ENCODE results near the gene OCA2.

The OCA2 gene

DNA sequence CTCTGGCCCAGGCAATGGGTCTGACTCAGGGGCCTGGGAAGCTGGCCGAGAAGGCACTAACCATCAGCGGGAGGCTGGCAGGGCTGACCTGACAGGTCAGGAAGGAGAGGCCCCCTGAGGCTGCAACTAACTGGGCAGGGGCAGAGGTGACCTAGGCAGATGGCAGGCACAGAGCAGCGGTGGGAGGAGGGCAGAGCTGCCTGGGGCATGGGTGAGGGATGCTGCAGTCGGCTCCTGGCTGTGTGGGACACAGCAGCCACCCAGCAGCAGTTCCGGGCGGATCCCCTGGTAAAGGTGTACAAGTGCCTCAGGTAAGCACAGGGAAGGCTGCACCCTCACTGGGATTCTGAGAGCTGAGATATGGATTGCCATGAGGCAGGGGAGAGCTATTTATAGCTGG, 236.1 kb downstream of the OCA2 start:
- no peak overlapping the region for H3K4me3 ChIP-seq (ENCODE audit: low read depth, low read length)
- DNase-seq (ENCODE audit: low read depth): no peak
- TF ChIP-seq, protein P1, sequence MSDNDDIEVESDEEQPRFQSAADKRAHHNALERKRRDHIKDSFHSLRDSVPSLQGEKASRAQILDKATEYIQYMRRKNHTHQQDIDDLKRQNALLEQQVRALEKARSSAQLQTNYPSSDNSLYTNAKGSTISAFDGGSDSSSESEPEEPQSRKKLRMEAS (IDR thresholded peaks at IDR 0.05; ENCODE audit: low read depth, low read length): no peak
- TF ChIP-seq, protein P2, sequence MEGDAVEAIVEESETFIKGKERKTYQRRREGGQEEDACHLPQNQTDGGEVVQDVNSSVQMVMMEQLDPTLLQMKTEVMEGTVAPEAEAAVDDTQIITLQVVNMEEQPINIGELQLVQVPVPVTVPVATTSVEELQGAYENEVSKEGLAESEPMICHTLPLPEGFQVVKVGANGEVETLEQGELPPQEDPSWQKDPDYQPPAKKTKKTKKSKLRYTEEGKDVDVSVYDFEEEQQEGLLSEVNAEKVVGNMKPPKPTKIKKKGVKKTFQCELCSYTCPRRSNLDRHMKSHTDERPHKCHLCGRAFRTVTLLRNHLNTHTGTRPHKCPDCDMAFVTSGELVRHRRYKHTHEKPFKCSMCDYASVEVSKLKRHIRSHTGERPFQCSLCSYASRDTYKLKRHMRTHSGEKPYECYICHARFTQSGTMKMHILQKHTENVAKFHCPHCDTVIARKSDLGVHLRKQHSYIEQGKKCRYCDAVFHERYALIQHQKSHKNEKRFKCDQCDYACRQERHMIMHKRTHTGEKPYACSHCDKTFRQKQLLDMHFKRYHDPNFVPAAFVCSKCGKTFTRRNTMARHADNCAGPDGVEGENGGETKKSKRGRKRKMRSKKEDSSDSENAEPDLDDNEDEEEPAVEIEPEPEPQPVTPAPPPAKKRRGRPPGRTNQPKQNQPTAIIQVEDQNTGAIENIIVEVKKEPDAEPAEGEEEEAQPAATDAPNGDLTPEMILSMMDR (IDR thresholded peaks at IDR 0.05; ENCODE audit: low read depth, low read length): no peak
- no peak for TF ChIP-seq POLR2A (IDR thresholded peaks at IDR 0.05; ENCODE audit: extremely low read depth, insufficient read length)
- no peak for TF ChIP-seq MYC (IDR thresholded peaks at IDR 0.05; ENCODE audit: low read depth, low read length)

DNA sequence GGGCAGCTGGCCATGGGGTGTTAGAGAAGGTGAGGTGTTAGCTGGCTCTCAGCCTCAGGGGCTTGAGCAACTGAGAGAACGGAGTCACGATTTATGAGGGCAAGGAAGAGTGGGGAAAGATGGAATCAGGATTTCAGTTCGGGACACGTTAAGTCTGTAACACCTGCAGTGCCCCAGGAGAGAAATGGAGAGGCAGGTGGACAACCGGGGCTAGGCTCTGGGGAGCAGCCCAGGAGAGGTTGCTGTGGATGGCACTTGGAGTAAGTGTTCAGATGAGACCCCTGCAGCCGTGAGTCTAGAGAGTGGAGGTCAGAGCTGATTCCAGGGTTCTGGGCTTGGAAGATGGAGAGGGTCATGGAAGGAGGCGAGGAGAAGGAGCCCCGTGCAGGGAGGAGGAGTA, 237.9 kb downstream of the OCA2 start:
- H3K4me3 ChIP-seq (ENCODE audit: low read depth, low read length): no peak overlapping the region
- TF ChIP-seq, protein P2 (IDR thresholded peaks at IDR 0.05; ENCODE audit: low read depth, low read length): no peak
- TF ChIP-seq MYC (IDR thresholded peaks at IDR 0.05; ENCODE audit: low read depth, low read length) (no peak), POLR2A (IDR thresholded peaks at IDR 0.05; ENCODE audit: extremely low read depth, insufficient read length) (no peak)
- TF ChIP-seq, protein P1 (IDR thresholded peaks at IDR 0.05; ENCODE audit: low read depth, low read length): no peak
- DNase-seq (ENCODE audit: low read depth): no peak

GRCh38 chr15:27855137-27855536, 244.0 kb downstream of the OCA2 start:
- no peak for TF ChIP-seq MYC (IDR thresholded peaks at IDR 0.05; ENCODE audit: low read depth, low read length)
- TF ChIP-seq POLR2A (IDR thresholded peaks at IDR 0.05; ENCODE audit: extremely low read depth, insufficient read length): no peak
- TF ChIP-seq, protein P1 (IDR thresholded peaks at IDR 0.05; ENCODE audit: low read depth, low read length): no peak
- TF ChIP-seq, protein P2 (IDR thresholded peaks at IDR 0.05; ENCODE audit: low read depth, low read length): no peak
- no peak for DNase-seq (ENCODE audit: low read depth)
- H3K4me3 ChIP-seq (ENCODE audit: low read depth, low read length): no peak overlapping the region

DNA sequence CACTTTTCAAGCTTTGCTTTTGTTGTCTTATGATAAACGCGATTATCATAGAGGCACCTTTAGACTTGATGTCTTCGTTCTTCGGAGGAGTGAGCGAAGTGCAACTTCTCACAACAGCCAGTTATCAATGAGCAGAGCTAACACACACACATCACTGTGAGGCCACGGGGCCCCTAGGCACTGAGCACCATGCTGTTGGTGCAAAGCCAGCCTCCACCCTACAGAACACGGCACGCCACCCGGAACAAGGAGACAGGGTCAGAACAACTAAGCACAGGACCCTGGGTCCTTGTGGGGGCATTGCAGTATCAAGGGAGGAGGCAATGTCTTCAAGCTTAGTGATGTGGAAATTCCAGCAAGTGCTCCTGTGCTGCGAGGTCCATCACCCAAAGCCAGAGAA, 244.5 kb downstream of the OCA2 start:
- no peak for DNase-seq (ENCODE audit: low read depth)
- H3K4me3 ChIP-seq (ENCODE audit: low read depth, low read length): no peak overlapping the region
- TF ChIP-seq, protein P1 (IDR thresholded peaks at IDR 0.05; ENCODE audit: low read depth, low read length): no peak
- TF ChIP-seq MYC (IDR thresholded peaks at IDR 0.05; ENCODE audit: low read depth, low read length) (no peak), POLR2A (IDR thresholded peaks at IDR 0.05; ENCODE audit: extremely low read depth, insufficient read length) (no peak)
- TF ChIP-seq, protein P2 (IDR thresholded peaks at IDR 0.05; ENCODE audit: low read depth, low read length): no peak

GRCh38 chr15:27853624-27854455, 245.3 kb downstream of the OCA2 start:
- no peak for TF ChIP-seq POLR2A (IDR thresholded peaks at IDR 0.05; ENCODE audit: extremely low read depth, insufficient read length)
- TF ChIP-seq, protein P2 (IDR thresholded peaks at IDR 0.05; ENCODE audit: low read depth, low read length): no peak
- TF ChIP-seq, protein P1 (IDR thresholded peaks at IDR 0.05; ENCODE audit: low read depth, low read length): no peak
- no peak for TF ChIP-seq MYC (IDR thresholded peaks at IDR 0.05; ENCODE audit: low read depth, low read length)
- H3K4me3 ChIP-seq (ENCODE audit: low read depth, low read length): no peak overlapping the region
- no peak for DNase-seq (ENCODE audit: low read depth)

All from NB4 (cell line).